ENCODE results near the gene MRPL42. TPM values are rescaled to one million over a fixed set of nuclear protein-coding genes. Genes with fewer than 3 reads are reported as not detected.

MRPL42 gene
- total and polyA plus RNA-seq, 11 donors = 23.0 to 53.0 (median 46.2) TPM

- Histone ChIP-seq H3K4me1 (peaks cover 0 to 4% (median 0%) of the 10 kb centered on the region in 12 donors), H3K9me3 (peaks cover 0 to 12% (median under 1%) of the 10 kb centered on the region in 12 donors), H3K27me3 (peaks cover 0 to 2% (median 0%) of the 10 kb centered on the region in 9 donors), H3K27ac (no peak overlapping the region), H3K36me3 (peaks cover 0 to 51% (median 15%) of the 10 kb centered on the region in 9 donors), H3K4me3 (no peak overlapping the region)
- TF ChIP-seq POLR2A (IDR thresholded peaks at IDR 0.05) (no peak), CTCF (IDR thresholded peaks at IDR 0.05) (peak in 5 of 12 donors; percentile 18 to 39 (median 31))
- ATAC-seq (peak in 2 of 4 donors; percentile 24 to 50), DNase-seq (no peak)
- intact Hi-C loops (cut with DNase I) = loop anchor here in 4 of 10 donors (5.0 to 10.0 kb wide), 3 partner anchors 57 to 331 kb away; no protein-coding TSS in a partner anchor
- WGBS, 4 donors = 61 to 65% (median 62%) methylated on average over 6 of the region's 6 CpGs
These were observed 96.7 kb downstream of the MRPL42 start for GRCh38 chr12:93563807-93564538.

GRCh38 chr12:93565760-93566159 lies 98.4 kb downstream of the MRPL42 start:
- Histone ChIP-seq H3K27me3 (peaks cover 0 to 2% (median 0%) of the 10 kb centered on the region in 9 donors), H3K4me3 (no peak overlapping the region), H3K9me3 (peaks cover 0 to 4% (median 0%) of the 10 kb centered on the region in 12 donors), H3K27ac (no peak overlapping the region), H3K36me3 (peaks cover 0 to 51% (median 15%) of the 10 kb centered on the region in 9 donors), H3K4me1 (peaks cover 0 to 6% (median 0%) of the 10 kb centered on the region in 12 donors)
- DNase-seq (no peak), ATAC-seq (no peak)
- TF ChIP-seq CTCF (IDR thresholded peaks at IDR 0.05) (no peak), POLR2A (IDR thresholded peaks at IDR 0.05) (no peak)
- WGBS, 4 donors = 89 to 98% (median 94%) methylated on average over 3 of the region's 3 CpGs
- intact Hi-C loops (cut with DNase I) = loop anchor here in 9 of 10 donors (2.0 to 10.0 kb wide), 6 partner anchors 61 to 512 kb away; no protein-coding TSS in a partner anchor

Other genes with a start within 250 kb of the MRPL42 start
- 100 to 1,000 TPM; 168 to 667 (median 248) TPM for gene NUDT4, start 89.6 kb upstream of the MRPL42 start, total RNA-seq
- gene NUDT4, start 89.6 kb upstream of the MRPL42 start, polyA plus RNA-seq = 100 to 1,000 TPM in 1 of 2 donors, 10 to 100 TPM in 1; 59.9 to 242 TPM
- gene UBE2N, start 25.6 kb upstream of the MRPL42 start, total RNA-seq = 100 to 1,000 TPM in 2 of 9 donors, 10 to 100 TPM in 7; 53.6 to 107 (median 88.1) TPM
- gene UBE2N, start 25.6 kb upstream of the MRPL42 start, polyA plus RNA-seq = 10 to 100 TPM; 55.8 to 91.1 TPM
- 10 to 100 TPM in 8 of 9 donors, 1 to 10 TPM in 1; 9.2 to 46.5 (median 19.2) TPM for gene SOCS2, start 105.2 kb downstream of the MRPL42 start, total RNA-seq
- gene SOCS2, start 105.2 kb downstream of the MRPL42 start, polyA plus RNA-seq = 10 to 100 TPM; 11.2 to 14.0 TPM
- 100 to 1,000 TPM in 1 of 9 donors, 10 to 100 TPM in 8; 40.1 to 100 (median 56.1) TPM for gene CRADD, start 209.9 kb downstream of the MRPL42 start, total RNA-seq
- 10 to 100 TPM; 11.0 to 40.4 TPM for gene CRADD, start 209.9 kb downstream of the MRPL42 start, polyA plus RNA-seq

Data from heart left ventricle (tissue), 16 donors.